ENCODE data around the gene PRR20G. TPM values are rescaled to one million over a fixed set of nuclear protein-coding genes. Genes with fewer than 3 reads are reported as not detected.

The PRR20G gene
- total RNA-seq, 4 donors from 2014 or later, result not detected

DNA sequence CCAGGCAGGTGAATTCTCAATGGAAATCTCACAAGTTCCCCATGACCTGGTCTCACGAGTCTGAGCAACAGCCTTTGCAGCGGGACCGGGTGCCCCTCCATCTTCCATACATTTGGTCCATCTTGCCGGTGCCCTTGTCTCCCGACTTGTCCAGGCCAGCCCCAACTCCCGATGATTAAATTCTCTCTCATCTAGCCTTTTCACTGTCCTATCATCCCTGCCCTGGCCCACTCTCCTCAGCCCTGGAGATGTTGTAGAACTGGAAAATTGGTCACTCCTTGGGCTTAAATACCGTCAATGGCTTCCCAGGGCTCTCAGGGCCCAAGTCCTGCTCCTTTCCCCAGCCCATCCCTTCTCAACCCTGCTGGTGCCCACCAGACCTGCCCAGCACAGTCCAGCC lies 34.4 kb downstream of the PRR20G start:
- 87 to 89% methylated on average over 7 of the region's 7 CpGs for WGBS, 2 donors
- no peak for TF ChIP-seq POLR2A (IDR thresholded peaks at IDR 0.05)
- TF ChIP-seq, protein P1, sequence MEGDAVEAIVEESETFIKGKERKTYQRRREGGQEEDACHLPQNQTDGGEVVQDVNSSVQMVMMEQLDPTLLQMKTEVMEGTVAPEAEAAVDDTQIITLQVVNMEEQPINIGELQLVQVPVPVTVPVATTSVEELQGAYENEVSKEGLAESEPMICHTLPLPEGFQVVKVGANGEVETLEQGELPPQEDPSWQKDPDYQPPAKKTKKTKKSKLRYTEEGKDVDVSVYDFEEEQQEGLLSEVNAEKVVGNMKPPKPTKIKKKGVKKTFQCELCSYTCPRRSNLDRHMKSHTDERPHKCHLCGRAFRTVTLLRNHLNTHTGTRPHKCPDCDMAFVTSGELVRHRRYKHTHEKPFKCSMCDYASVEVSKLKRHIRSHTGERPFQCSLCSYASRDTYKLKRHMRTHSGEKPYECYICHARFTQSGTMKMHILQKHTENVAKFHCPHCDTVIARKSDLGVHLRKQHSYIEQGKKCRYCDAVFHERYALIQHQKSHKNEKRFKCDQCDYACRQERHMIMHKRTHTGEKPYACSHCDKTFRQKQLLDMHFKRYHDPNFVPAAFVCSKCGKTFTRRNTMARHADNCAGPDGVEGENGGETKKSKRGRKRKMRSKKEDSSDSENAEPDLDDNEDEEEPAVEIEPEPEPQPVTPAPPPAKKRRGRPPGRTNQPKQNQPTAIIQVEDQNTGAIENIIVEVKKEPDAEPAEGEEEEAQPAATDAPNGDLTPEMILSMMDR (IDR thresholded peaks at IDR 0.05), result no peak
- TF ChIP-seq EP300 (IDR thresholded peaks at IDR 0.05), result no peak
- H3K27ac ChIP-seq, result no peak overlapping the region
- no peak overlapping the region for H3K4me3 ChIP-seq
- no peaks in the 10 kb centered on the region for H3K9me3 ChIP-seq
- no peaks in the 10 kb centered on the region for H3K27me3 ChIP-seq
- H3K36me3 ChIP-seq, result no peaks in the 10 kb centered on the region
- DNase-seq (ENCODE audit: low spot score in 2 of 2), result no peak
- H3K4me1 ChIP-seq, result no peaks in the 10 kb centered on the region

DNA sequence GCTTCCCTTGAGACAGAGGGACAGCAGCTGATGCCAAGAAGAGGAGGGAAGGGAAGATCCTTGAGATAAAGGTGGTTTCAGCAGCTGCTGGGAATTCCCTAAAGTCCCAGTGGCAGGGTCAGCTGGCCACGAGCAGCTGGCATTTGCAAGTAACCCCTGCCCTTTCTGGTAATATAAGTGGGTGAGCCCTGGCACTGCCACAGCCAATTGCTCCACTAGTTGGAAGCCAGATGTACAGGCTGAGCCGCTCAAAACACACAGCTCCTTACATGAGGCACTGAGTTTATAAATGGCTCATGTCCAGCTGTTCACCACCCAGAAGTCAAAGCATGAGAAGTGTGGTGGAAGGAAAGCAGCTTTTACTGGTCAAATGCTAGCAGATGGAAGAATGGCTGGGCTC lies 35.4 kb downstream of the PRR20G start:
- TF ChIP-seq, protein P1 (IDR thresholded peaks at IDR 0.05), result no peak
- TF ChIP-seq POLR2A (IDR thresholded peaks at IDR 0.05), result no peak
- WGBS, 2 donors, result 30 to 67% methylated on average over 1 to 2 of the region's 2 CpGs
- DNase-seq (ENCODE audit: low spot score in 2 of 2), result no peak
- H3K27ac ChIP-seq, result no peak overlapping the region
- H3K9me3 ChIP-seq, result peaks cover 0 to 6% (median 0%) of the 10 kb centered on the region in 4 donors
- H3K4me1 ChIP-seq, result no peaks in the 10 kb centered on the region
- H3K27me3 ChIP-seq, result no peaks in the 10 kb centered on the region
- no peak overlapping the region for H3K4me3 ChIP-seq
- H3K36me3 ChIP-seq, result no peaks in the 10 kb centered on the region

DNA sequence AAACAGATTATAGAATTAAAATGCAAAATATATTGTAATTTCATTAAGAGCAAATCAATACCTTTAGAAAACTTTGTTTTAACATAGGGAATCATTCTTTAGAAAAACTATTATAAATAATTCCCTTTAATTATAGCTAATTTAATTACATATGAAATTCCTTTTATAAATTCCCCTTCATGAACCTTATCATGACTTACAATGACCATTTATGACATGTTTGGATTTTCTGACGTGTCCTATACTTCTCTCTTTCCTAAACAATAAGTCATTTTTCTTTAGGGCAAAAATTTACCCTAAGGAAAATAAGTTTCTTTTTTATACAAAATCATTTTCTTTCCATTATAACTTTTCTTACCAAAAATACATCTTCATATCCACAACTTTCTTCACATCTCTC lies 37.8 kb downstream of the PRR20G start:
- Histone ChIP-seq H3K27ac (no peak overlapping the region), H3K27me3 (no peaks in the 10 kb centered on the region), H3K36me3 (no peaks in the 10 kb centered on the region), H3K4me1 (no peaks in the 10 kb centered on the region), H3K9me3 (peaks cover 0 to 22% (median 2%) of the 10 kb centered on the region in 4 donors), H3K4me3 (no peak overlapping the region)
- WGBS, 2 donors, result 15 to 16% methylated on average over 1 of the region's 1 CpG
- TF ChIP-seq EP300 (IDR thresholded peaks at IDR 0.05) (no peak), POLR2A (IDR thresholded peaks at IDR 0.05) (no peak)
- TF ChIP-seq, protein P1 (IDR thresholded peaks at IDR 0.05), result no peak
- DNase-seq (ENCODE audit: low spot score in 2 of 2), result no peak

DNA sequence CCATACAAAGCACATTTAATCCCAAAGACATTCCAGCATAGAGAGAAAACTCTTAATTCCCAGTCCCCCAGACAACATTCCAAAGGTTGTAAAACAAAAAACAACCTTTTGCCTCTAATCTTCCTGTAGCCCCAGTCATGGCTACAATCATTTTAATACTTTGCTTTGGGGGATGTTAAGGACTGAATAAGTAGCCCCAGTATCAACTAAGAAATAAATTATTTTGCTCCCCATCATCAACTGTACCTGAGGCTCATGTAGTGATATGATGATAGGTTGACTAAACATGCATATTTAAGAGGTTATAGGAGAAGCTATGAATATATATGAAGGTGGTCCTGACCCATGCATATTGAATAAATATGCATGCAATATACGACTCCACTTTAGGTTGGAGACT lies 40.6 kb downstream of the PRR20G start:
- Histone ChIP-seq H3K4me3 (no peak overlapping the region), H3K36me3 (no peaks in the 10 kb centered on the region), H3K9me3 (peaks cover 0 to 29% (median 2%) of the 10 kb centered on the region in 4 donors), H3K27me3 (no peaks in the 10 kb centered on the region), H3K4me1 (no peaks in the 10 kb centered on the region), H3K27ac (no peak overlapping the region)
- WGBS, 2 donors, result 59 to 70% methylated on average over 1 of the region's 1 CpG
- no peak for DNase-seq (ENCODE audit: low spot score in 2 of 2)
- no peak for TF ChIP-seq POLR2A (IDR thresholded peaks at IDR 0.05)
- TF ChIP-seq EP300 (IDR thresholded peaks at IDR 0.05), result no peak
- TF ChIP-seq, protein P1 (IDR thresholded peaks at IDR 0.05), result no peak

DNA sequence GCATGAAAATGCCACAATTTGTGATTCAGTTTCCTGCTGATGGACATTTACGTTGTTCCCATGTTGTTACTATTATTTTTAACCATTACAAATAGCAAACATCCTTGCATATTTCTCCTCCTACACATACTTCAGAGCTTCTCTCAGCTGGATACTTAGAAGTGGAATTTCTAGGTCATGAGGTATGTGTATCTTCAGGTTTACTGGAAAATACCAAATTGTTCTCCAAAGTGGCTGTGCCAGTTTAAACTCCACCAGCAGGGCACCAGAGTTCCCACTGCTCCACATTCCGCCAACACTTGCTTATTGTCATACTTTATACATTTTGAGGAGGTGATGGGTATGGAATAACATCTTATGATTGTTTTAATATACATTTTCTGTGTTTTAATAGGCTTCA lies 49.2 kb downstream of the PRR20G start:
- TF ChIP-seq, protein P1 (IDR thresholded peaks at IDR 0.05), result no peak
- TF ChIP-seq POLR2A (IDR thresholded peaks at IDR 0.05) (no peak), EP300 (IDR thresholded peaks at IDR 0.05) (no peak)

More for the DNA sequence above, 49.2 kb downstream of the PRR20G start:
- H3K27me3 ChIP-seq, result no peaks in the 10 kb centered on the region
- H3K36me3 ChIP-seq, result no peaks in the 10 kb centered on the region
- no peak overlapping the region for H3K27ac ChIP-seq
- DNase-seq (ENCODE audit: low spot score in 2 of 2), result no peak
- no peaks in the 10 kb centered on the region for H3K4me1 ChIP-seq
- no peak overlapping the region for H3K4me3 ChIP-seq
- 71% methylated on average over 2 of the region's 2 CpGs for WGBS, 2 donors
- peaks cover 0 to 9% (median 0%) of the 10 kb centered on the region in 4 donors for H3K9me3 ChIP-seq
